ENCODE data around the gene SMG1.
"Not testable (repeated sequence)": the region's sequence is repeated elsewhere in the genome, so short reads cannot be mapped to it uniquely, and the experiment has no call there.

DNA sequence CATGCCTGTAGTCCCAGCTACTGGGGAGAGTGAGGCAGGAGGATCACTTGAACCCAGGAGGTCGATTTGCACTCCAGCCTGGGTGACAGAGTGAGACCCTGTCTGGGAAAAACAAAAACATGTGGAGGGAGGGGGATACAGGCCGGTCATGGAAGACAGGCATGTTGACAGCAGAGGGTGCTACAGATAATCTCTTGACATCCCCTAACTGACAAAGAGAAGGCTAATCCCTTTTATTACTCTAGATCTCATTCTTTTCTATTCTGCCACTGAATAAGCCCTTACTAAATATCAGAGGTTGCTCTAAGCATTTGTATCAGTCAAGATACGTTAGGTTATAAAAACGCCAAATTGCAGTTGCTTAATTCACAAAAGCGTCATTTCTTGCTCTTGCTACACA, 149.9 kb downstream of the SMG1 start:
- TF ChIP-seq POLR2A (IDR thresholded peaks at IDR 0.05), result not testable (repeated sequence)
- TF ChIP-seq, protein P1, sequence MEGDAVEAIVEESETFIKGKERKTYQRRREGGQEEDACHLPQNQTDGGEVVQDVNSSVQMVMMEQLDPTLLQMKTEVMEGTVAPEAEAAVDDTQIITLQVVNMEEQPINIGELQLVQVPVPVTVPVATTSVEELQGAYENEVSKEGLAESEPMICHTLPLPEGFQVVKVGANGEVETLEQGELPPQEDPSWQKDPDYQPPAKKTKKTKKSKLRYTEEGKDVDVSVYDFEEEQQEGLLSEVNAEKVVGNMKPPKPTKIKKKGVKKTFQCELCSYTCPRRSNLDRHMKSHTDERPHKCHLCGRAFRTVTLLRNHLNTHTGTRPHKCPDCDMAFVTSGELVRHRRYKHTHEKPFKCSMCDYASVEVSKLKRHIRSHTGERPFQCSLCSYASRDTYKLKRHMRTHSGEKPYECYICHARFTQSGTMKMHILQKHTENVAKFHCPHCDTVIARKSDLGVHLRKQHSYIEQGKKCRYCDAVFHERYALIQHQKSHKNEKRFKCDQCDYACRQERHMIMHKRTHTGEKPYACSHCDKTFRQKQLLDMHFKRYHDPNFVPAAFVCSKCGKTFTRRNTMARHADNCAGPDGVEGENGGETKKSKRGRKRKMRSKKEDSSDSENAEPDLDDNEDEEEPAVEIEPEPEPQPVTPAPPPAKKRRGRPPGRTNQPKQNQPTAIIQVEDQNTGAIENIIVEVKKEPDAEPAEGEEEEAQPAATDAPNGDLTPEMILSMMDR (IDR thresholded peaks at IDR 0.05 in 8 of 11, conservative IDR thresholded peaks at IDR 0.05 in 3 of 11), result not testable (repeated sequence)

Measured in spleen (tissue), 7 donors.